HG03025 (cell line): ENCODE data around the gene MPDZ.

ENCODE experiments used
- ATAC-seq: cut with Tn5 transposase; IDR thresholded peaks from one replicate; pipeline ENCODE4 v1.9.1; 2021; ENCODE audit warnings: mild to moderate bottlenecking, moderate library complexity; ENCODE audit not compliant: unreplicated experiment, low FRiP score

Gene MPDZ

GRCh38 chr9:13140843-13141592 is 138.5 kb downstream of the MPDZ start:
- no peak for ATAC-seq

GRCh38 chr9:13139641-13140171 is 139.8 kb downstream of the MPDZ start:
- no peak for ATAC-seq

- ATAC-seq = no peak
These were observed 142.1 kb downstream of the MPDZ start for GRCh38 chr9:13137426-13137825.

GRCh38 chr9:13131991-13132390 is 147.5 kb downstream of the MPDZ start:
- no peak for ATAC-seq

GRCh38 chr9:13131416-13131815 is 148.1 kb downstream of the MPDZ start:
- ATAC-seq = no peak

- no peak for ATAC-seq
These were observed 151.1 kb downstream of the MPDZ start for GRCh38 chr9:13128266-13128860.

- no peak for ATAC-seq
These were observed 152.4 kb downstream of the MPDZ start for GRCh38 chr9:13127131-13127530.

- no peak for ATAC-seq
These were observed 154.2 kb downstream of the MPDZ start for GRCh38 chr9:13125261-13125660.

GRCh38 chr9:13122756-13123369 is 156.6 kb downstream of the MPDZ start:
- ATAC-seq = no peak

GRCh38 chr9:13118313-13118712 is 161.2 kb downstream of the MPDZ start:
- no peak for ATAC-seq

- ATAC-seq = no peak
These were observed 163.2 kb downstream of the MPDZ start for GRCh38 chr9:13116292-13116691.

GRCh38 chr9:13113751-13114150 is 165.7 kb downstream of the MPDZ start:
- ATAC-seq = no peak

GRCh38 chr9:13113216-13113615 is 166.3 kb downstream of the MPDZ start:
- ATAC-seq = no peak

GRCh38 chr9:13111778-13112177 is 167.7 kb downstream of the MPDZ start:
- ATAC-seq = no peak

- no peak for ATAC-seq
These were observed 168.6 kb downstream of the MPDZ start for GRCh38 chr9:13110766-13111417.

GRCh38 chr9:13109781-13110180 is 169.7 kb downstream of the MPDZ start:
- ATAC-seq = no peak

GRCh38 chr9:13107008-13107407 is 172.5 kb downstream of the MPDZ start:
- ATAC-seq = no peak

- no peak for ATAC-seq
These were observed 178.4 kb downstream of the MPDZ start for GRCh38 chr9:13100914-13101572.

- no peak for ATAC-seq
These were observed 184.4 kb downstream of the MPDZ start for GRCh38 chr9:13095056-13095455.

GRCh38 chr9:13090628-13091027 is 188.9 kb downstream of the MPDZ start:
- no peak for ATAC-seq

- ATAC-seq = no peak
These were observed 189.8 kb downstream of the MPDZ start for GRCh38 chr9:13089666-13090065.
